GM12891 (cell line): Measurements from ENCODE around the gene DIS3L2. TPM values are rescaled to one million over a fixed set of nuclear protein-coding genes. Genes with fewer than 3 reads are reported as not detected.
A peak's percentile ranks its signal among the peaks of the same experiment; 100 is the strongest.

Experiments
- DNase-seq: peaks from one replicate; pipeline ENCODE4 v3.0.0; 2011; ENCODE audit warnings: low spot score; ENCODE audit not compliant: insufficient read length
- FAIRE-seq: peaks from 2 replicates; lab custom pipeline; 2011; peaks lifted over from hg19 to GRCh38; lab: Jason Lieb, UNC
- PAX5 ChIP-seq: IDR thresholded peaks from 2 replicates; pipeline ENCODE4 v1.6.1; 2011; ENCODE audit warnings: low read length, moderate library complexity, mild to moderate bottlenecking; ENCODE audit not compliant: insufficient read depth, severe bottlenecking
- POLR2A ChIP-seq: IDR thresholded peaks from 2 replicates; pipeline ENCODE4 v1.6.1; 2011; ENCODE audit warnings: low read depth, low read length, control low read depth
- POLR2AphosphoS5 ChIP-seq: IDR thresholded peaks from 2 replicates; pipeline ENCODE4 v1.6.1; 2011; ENCODE audit warnings: low read depth, low read length, control low read depth
- POU2F2 ChIP-seq: IDR thresholded peaks from 2 replicates; pipeline ENCODE4 v1.6.1; 2011; ENCODE audit warnings: low read depth, mild to moderate bottlenecking, control low read depth, low read length, moderate library complexity
- SPI1 ChIP-seq: IDR thresholded peaks from 2 replicates; pipeline ENCODE4 v1.6.1; 2011; ENCODE audit warnings: low read depth, low read length, control low read depth
- TAF1 ChIP-seq: IDR thresholded peaks from 2 replicates; pipeline ENCODE4 v1.6.1; 2011; ENCODE audit warnings: low read depth, low read length, control low read depth
- polyA plus RNA-seq: library from polyadenylated mRNA; unstranded; fragments of >200 nt; gene quantifications from one replicate; pipeline ENCODE4 v1.2.1, GENCODE V29; 2012; ENCODE audit warnings: low read depth, missing spikeins, inconsistent platforms; ENCODE audit not compliant: missing spikeins

The DIS3L2 gene, protein sequence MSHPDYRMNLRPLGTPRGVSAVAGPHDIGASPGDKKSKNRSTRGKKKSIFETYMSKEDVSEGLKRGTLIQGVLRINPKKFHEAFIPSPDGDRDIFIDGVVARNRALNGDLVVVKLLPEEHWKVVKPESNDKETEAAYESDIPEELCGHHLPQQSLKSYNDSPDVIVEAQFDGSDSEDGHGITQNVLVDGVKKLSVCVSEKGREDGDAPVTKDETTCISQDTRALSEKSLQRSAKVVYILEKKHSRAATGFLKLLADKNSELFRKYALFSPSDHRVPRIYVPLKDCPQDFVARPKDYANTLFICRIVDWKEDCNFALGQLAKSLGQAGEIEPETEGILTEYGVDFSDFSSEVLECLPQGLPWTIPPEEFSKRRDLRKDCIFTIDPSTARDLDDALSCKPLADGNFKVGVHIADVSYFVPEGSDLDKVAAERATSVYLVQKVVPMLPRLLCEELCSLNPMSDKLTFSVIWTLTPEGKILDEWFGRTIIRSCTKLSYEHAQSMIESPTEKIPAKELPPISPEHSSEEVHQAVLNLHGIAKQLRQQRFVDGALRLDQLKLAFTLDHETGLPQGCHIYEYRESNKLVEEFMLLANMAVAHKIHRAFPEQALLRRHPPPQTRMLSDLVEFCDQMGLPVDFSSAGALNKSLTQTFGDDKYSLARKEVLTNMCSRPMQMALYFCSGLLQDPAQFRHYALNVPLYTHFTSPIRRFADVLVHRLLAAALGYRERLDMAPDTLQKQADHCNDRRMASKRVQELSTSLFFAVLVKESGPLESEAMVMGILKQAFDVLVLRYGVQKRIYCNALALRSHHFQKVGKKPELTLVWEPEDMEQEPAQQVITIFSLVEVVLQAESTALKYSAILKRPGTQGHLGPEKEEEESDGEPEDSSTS
- 9.6 TPM for polyA plus RNA-seq

- FAIRE-seq (peak; percentile 83), DNase-seq (peak; percentile 87)
- TF ChIP-seq PAX5 (peak; percentile 14), POLR2A (peak; percentile 69), TAF1 (peak; percentile 55; the same call in 1 of the 2 replicates), POU2F2 (peak; percentile 56; the same call in 1 of the 2 replicates), SPI1 (no peak), POLR2AphosphoS5 (peak; percentile 45; the same call in 1 of the 2 replicates)
These were observed at the start of gene DIS3L2 for GRCh38 chr2:231961349-231962166. Gene DIS3L2, plus strand, starts transcription at chr2:231961713. Its CDS starts 53,215 bp downstream, at chr2:232014928.

GRCh38 chr2:231914077-231914690, 47.3 kb upstream of the DIS3L2 start:
- FAIRE-seq = no peak
- DNase-seq = no peak
- no peak for TF ChIP-seq POLR2A
- no peak for TF ChIP-seq POU2F2
- TF ChIP-seq TAF1 = no peak
- no peak for TF ChIP-seq SPI1
- no peak for TF ChIP-seq POLR2AphosphoS5
- TF ChIP-seq PAX5 = no peak

- FAIRE-seq (no peak), DNase-seq (no peak)
- no peak for TF ChIP-seq POU2F2
- TF ChIP-seq TAF1 = no peak
- no peak for TF ChIP-seq PAX5
- no peak for TF ChIP-seq SPI1
These were observed 44.0 kb upstream of the DIS3L2 start for GRCh38 chr2:231917280-231918066.

DNA sequence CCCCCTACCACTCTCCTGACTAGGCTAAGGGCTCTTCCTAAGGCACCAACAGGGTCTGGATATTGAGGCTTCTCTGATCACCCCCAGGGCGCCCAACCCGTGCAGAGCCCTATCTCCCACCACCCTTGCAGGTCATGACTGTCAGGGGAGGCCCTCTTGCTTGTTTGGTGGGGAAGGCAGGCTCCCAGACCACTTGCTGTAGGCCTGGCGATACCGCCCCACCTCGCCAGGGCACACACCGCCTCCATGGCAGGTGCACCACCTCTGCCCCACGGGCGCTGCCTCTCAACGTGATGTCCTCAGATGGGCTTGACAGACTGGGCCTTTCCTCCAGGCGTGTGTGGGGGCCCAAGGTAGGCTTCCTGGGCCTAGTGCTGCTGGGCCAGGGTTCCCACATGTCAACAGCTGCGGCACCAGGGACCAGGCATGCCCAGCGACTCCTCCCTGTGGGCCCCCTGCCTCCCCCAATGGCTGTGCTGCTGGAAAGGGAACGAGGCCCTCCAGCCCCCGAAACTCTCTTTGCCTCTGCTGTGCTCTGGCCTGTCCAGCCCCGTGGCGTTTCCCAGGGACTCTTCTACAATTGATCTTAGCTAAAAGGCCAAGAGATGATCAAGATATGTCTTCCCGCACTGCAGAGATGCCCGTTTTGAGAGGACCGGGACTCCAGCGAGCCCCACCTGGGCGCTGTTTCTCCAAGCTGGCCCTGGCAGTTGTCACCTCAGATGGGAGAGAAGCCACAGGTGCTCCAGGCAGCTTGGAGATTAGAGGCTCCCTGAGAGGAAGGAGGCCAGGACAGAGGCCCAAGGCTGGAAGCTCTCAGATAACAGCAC, 42.8 kb upstream of the DIS3L2 start:
- FAIRE-seq (no peak), DNase-seq (no peak)
- TF ChIP-seq POU2F2 = no peak
- TF ChIP-seq PAX5 = no peak
- no peak for TF ChIP-seq POLR2AphosphoS5
- TF ChIP-seq SPI1 = no peak
- TF ChIP-seq TAF1 = no peak
- no peak for TF ChIP-seq POLR2A

GRCh38 chr2:231919341-231920035, 42.0 kb upstream of the DIS3L2 start:
- no peak for FAIRE-seq
- DNase-seq = no peak
- TF ChIP-seq POLR2A (no peak), SPI1 (no peak), PAX5 (no peak), POLR2AphosphoS5 (no peak)

DNA sequence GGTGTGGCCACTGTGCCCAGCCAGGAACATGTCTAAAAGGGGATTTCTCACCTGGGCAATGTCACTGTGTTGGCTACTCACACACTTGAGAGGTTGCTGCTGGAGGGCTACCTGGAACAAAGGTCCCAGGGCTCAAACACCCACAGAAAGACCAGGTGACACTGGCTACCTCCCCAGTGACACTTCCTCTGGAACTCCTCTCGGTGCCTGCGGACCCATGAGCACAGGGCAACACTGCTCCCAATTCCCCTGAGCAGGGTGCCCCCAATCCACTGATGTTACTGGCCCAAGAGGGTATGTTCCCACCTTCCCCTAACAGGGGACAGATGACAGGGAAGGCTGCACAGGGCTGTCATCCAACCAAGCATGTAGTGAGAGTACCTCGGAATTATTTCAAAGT, 41.1 kb upstream of the DIS3L2 start:
- no peak for TF ChIP-seq POLR2AphosphoS5
- no peak for TF ChIP-seq TAF1
- TF ChIP-seq SPI1 = no peak
- TF ChIP-seq POU2F2 = no peak
- TF ChIP-seq POLR2A = no peak
- no peak for TF ChIP-seq PAX5
- FAIRE-seq (no peak), DNase-seq (no peak)

DNA sequence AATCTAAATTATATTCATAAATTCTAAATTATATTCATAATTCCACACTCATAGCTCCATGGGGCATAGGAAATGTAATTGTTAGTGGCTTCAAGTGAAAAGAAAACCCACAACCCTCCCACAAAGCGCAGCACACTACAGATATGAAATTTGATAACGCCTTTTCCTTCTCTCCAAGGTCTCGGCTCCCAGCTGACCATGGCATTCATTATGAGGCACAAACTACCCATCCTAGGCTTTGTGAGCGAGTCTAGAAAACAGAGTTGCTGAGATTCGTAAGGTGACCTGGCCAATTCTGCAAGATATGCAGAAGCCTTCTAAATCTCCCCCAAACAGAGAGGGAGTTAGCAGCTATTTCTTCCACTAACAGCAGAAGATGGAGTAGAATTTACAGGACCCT, 40.7 kb upstream of the DIS3L2 start:
- no peak for DNase-seq
- TF ChIP-seq PAX5 = no peak
- TF ChIP-seq POU2F2 = no peak
- TF ChIP-seq POLR2AphosphoS5 = no peak
- no peak for TF ChIP-seq TAF1
- no peak for FAIRE-seq
